NCI-H2196 treated with DMSO at 0.1 percent for 48 hours (cell line): ENCODE measurements around the gene NXNL1.
"Not testable (repeated sequence)": the region's sequence is repeated elsewhere in the genome, so short reads cannot be mapped to it uniquely, and the experiment has no call there.

Source experiments
- DNase-seq: peaks from one replicate; lab custom pipeline; 2025; ENCODE audit not compliant: unreplicated experiment; lab: John Stamatoyannopoulos, UW

NXNL1 gene

DNA sequence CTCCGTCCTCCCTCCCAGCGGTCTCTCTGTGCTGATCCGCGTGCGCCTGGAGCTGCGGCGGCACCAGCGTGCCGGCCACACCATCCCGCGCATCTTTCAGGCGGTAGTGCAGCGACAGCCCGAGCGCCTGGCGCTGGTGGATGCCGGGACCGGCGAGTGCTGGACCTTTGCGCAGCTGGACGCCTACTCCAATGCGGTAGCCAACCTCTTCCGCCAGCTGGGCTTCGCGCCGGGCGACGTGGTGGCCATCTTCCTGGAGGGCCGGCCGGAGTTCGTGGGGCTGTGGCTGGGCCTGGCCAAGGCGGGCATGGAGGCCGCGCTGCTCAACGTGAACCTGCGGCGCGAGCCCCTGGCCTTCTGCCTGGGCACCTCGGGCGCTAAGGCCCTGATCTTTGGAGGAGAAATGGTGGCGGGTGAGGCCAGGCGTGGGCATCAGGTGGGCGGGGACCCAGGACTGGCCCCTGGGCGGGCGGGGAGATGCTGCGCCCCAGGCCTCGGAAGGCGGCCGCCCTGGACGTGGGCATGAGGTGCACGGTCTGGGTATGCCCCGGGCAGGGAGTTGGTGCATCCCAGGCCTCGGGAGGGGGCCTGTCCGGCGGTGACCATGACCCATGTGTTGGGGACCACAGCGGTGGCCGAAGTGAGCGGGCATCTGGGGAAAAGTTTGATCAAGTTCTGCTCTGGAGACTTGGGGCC, 26.0 kb upstream of the NXNL1 start:
- no peak for DNase-seq

GRCh38 chr19:17484520-17485185, 23.9 kb upstream of the NXNL1 start:
- no peak for DNase-seq

DNA sequence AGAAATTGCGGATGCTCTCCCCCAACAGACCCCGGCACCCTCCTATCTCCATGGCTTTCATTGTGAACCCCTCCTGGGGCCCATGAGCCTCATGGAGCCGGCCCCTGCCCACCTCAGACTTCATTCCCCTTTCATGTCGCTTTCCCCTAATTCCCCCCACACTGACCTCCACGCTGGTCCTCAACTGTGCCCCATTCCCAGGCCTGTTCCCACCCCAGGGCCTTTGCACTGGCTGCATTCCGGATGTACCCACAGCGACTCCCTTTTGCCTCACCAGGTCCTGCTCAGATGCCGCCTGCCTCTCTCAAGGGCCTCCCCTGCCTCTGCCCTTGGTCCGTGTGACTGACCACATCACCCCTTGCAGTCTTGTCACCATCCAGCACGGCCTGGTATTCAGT, 22.9 kb upstream of the NXNL1 start:
- no peak for DNase-seq

DNA sequence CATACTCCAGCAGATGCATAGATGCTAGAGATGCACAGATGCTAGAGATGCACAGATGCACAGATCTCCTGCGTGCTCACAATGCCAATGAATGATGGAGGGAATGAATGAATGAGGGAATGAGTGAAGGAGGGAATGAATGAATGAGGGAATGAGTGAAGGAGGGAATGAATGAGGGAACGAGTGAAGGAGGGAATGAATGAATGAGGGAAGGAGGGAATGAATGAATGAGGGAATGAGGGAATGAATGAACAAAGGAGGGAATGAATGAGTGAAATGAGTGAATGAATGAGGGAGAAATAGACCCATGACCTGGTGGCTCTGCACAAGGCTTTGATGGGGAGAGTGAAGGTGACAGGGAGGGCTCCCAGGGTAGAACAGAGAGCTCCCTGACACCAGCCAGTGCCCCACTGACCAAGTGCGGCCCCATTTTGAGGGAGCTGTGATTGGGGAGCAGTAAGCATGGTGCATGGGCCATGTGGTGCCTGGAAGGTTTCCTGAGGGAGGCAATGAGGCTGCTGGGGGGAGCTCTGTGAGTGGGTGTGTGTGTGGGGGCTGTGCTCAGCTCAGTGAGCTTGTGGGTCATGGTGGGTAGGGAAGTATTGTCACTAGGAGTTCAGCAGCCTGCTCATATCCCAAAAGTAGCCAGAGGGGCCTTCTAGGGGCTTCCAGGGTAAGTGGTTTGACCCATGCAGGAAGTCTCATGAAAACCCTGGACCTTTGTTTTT, 22.3 kb upstream of the NXNL1 start:
- DNase-seq, result no peak

DNA sequence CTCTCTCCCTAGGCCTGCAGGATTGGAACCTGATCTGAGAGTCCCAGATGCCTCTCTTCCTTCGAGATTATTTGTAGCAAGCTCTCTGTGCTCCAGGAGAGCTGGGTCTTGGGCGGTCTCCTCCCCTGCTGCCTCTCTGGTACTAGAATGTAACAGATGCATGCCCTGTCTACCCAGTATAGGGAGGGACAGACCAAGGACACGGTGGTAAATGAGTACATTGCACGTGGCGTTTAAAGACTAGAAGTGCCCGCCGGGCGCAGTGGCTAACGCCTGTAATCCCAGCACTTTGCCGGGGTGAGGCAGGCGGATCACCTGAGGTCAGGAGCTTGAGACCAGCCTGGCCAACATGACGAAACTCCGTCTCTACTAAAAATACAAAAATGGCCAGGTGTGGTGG, 21.3 kb upstream of the NXNL1 start:
- no peak for DNase-seq

- DNase-seq, result no peak
Measured at GRCh38 chr19:17479325-17479791, 18.6 kb upstream of the NXNL1 start.

DNA sequence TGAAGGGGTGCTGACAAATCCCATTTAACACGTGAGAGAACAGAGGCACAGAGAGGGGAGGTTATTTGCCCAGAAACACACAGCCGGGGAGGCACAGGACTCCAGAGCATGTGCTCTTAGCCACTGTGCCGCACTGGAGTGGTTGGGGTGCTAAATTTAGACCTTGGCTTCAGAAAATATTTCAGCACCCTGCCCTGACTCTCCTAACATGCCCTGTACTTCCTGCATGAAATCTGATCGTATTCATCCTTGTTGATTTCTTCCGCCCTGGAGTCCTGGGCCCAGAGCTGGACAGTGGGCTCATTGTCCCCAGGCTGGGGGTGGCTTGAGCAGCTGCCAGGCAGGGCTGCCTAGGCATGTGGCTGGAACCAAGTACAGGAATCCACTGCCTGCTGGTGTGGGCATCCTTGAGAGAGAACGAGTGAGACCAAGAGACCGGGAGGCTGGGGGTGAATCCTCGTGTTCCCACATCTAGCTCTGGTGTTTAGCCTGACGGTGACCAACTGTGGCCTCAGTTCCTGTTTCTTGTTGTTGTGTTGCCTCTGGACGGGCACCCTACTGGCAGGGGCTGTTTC, 14.9 kb upstream of the NXNL1 start:
- peak; percentile 86 for DNase-seq

DNA sequence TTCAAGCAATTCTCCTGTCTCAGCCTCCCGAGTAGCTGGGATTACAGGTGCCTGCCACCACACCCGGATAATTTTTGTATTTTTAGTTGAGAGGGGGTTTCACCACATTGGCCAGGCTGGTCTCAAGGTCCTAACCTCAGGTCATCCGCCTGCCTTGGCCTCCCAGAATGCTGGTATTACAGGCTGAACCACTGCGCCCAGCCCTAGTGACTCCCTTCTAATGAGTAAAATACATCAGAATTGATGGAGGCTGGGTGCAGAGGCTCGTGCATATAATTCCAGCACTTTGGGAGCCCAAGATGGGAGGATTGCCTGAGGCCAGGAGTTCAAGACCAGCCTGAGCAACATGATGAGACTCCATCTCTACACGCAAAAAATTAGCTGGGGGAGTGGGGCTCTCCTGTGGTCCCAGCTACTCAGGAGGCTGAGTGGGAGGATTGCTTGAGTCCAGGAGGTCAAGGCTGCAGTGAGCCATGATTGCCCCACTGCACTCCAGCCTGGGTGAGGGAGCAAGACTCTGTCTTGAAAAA, 14.3 kb upstream of the NXNL1 start:
- not testable (repeated sequence) for DNase-seq

DNA sequence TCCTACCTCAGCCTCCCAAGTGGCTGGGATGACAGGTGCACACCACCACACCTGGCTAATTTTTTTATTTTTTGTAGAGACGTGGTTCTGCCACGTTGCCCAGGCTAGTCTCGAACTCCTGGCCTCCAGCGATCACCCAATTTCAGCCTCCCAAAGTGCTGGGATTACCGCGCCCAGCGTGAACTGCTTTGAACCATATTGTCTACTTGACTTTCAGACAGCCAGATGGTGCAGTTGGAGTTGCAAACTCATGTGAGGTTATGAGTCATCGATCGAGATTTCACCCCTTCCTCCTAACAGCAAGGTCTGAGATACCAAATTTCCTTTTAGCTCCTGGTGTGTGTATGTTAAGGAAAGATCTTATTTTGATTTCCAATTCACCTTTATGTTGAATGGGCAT, 12.3 kb upstream of the NXNL1 start:
- DNase-seq, result no peak

GRCh38 chr19:17471410-17472125, 10.8 kb upstream of the NXNL1 start:
- no peak for DNase-seq

DNA sequence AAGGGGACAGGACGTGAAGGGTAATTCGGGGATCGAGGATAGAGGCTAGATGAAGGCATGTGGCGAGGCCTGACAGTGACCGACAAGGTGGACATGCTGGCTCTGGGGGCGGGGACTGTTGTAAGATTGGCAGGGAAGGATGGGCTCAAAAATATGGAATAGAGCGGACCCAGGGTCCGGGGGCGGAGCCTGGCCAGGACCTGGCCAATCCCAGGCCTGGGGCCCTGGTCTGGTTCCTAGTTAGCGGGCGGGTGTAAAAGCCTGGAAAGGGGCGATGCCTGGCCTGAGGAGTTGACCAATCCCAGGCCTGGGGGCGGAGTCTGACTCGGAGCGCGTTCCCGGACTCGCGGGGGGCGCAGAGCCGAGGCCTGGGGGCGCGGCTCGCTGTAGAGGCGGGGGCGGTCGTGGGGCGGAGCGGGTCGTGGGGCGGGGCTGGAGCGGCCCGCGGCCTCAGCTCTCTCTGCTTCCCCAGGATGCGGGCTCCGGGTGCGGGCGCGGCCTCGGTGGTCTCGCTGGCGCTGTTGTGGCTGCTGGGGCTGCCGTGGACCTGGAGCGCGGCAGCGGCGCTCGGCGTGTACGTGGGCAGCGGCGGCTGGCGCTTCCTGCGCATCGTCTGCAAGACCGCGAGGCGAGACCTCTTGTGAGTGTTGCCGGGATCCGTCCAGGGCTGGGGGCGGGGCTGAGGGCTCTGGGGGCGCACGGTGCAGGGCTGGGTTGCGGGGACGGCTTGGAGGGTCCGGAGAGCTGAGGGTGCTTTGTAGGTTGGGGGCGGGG, 9.5 kb upstream of the NXNL1 start, which contains the start of gene SLC27A1:
Gene SLC27A1 (plus strand): TSS at position 457 of the 774 bp plus-strand sequence. CDS start 17 bp downstream, at position 474.
- peak; percentile 98 for DNase-seq

DNA sequence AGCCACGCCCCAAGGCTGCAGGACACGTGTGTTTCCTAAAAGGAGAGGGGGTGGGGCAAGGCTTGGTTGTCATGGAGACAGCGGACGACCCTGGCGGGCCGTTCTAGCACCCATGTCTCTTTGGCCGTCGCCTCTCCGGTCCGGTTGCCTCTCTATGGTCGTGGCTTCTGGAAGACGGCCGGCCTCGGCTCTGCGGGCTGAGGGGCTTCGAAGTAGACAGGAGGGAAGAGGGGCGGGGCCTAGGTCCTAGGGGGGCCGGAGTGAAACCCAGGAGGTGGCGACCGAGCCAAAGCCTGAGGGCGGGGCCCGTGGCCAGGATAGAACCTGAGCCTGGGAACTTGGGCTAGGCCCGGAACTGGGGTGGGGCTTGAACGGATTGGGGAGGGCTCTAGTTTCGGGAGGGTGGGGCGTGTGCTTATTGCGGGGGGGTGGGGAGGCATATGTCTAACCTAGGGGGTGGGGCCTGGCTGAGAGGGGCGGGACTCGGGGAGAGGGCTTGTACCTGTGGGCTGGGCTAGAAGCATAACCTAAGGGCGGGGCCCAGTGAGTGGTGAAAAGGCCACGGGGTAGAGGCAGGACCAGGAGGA, 8.8 kb upstream of the NXNL1 start:
- peak; percentile 96 for DNase-seq

DNA sequence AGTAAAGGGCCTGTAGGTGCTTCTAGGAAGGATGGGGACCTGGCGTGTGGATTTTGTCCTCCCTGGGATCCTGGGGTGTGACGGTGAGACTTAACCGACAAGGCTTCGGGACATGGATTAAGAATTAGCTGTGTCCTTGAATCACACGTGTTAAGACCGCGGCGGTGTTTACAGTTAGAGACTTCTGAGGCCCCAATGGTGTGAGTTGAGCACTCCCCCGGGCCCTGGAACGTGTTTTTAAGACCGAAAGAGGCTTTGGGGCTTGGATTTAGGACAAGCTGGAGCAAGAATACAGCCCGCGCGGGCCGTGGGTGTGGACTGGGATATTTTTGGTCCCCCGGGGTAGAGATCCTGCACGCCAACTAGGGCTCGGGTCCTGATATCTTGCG, 8.4 kb upstream of the NXNL1 start:
- DNase-seq, result no peak

DNA sequence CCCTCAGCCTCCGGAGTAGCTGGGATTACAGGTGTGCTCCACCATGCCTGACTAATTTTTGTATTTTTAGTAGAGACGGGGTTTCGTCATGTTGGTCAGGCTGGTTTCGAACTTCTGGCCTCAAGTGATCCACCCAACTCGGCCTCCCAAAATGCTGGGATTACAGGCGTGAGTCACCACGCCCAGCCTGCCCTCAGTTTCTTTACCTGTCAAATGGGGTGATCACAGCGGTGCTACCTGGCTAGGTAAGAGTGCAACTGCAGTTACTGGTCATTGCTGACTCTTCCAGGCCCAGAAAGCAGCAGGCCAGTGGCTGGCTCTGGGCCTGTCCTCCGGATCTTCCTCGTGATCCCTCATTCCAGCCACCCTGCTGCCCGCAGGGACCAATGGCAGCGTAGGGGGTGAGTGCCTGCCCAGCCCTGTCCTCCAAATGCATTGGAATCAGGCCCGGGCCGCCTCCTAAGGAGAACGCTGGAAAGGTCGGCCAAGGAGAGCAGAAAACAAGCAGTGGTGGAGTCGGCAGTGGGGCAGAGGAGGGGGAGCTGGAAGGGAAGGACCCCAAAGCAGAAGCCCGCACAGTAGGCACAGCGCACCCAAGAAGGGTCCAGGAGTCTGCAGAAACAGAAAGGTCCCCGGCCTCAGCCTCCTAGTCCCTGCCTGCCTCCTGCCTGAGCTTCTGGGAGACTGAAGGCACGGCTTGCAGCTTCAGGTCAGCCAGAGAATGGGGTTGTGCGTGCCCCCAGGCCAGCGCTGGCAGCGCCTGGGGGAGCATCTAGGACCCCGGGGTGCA, 7.8 kb upstream of the NXNL1 start:
- DNase-seq, result no peak

- no peak for DNase-seq
Measured at GRCh38 chr19:17467471-17468301, 7.0 kb upstream of the NXNL1 start.

GRCh38 chr19:17466487-17466850, 5.7 kb upstream of the NXNL1 start:
- no peak for DNase-seq

DNA sequence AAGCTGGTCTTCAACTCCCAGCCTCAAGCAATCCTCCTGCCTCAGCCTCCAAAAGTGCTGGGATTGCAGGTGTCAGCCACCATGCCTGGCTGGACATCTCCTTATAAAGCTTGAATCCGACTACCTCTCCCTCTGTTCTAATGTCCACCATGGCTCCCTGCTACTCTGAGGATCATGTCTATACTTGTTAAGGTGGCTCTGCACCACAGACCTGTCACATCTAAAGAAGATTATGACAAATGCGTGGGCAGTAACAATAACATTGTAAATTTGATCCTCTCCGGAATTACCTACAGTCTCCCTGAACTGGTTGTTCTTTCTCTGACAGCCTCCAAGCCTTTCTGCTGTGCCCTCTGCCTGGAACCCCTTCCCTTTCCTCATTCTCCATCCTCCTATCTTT, 1.8 kb downstream of the NXNL1 start:
- DNase-seq, result no peak

DNA sequence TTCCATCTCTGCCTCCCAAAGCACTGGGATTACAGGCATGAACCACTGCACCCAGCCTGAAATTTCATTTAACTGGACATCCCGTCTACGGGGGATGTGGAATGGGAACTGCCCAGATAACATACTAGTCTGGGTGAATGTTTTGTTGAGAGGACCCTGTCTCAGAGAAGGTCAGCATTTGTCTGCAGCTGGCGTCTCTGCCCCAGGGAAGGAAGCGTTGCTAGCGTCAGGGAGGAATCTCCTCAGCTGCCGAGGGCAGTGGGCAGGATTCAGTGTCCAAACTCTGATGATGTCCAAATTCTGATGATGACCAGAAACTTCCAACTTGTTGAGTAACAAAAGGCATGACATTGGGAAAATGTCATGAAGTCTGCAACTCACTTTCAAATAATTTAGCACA, 3.1 kb downstream of the NXNL1 start:
- DNase-seq, result no peak
